Ishikawa (cell line): ENCODE measurements around the gene TMEM131.

Experiments
- CEBPB ChIP-seq: IDR thresholded peaks from 2 replicates; pipeline ENCODE4 v1.6.1; 2012
- CREB1 ChIP-seq: IDR thresholded peaks from 2 replicates; pipeline ENCODE4 v1.6.1; 2012; ENCODE audit warnings: low read depth
- EGR1 ChIP-seq: IDR thresholded peaks from 2 replicates; pipeline ENCODE4 v1.6.1; 2012
- EP300 ChIP-seq: IDR thresholded peaks from 2 replicates; pipeline ENCODE4 v1.6.1; 2012; ENCODE audit warnings: borderline replicate concordance
- FOXM1 ChIP-seq: IDR thresholded peaks from 2 replicates; pipeline ENCODE4 v1.6.1; 2012; ENCODE audit warnings: low read depth, borderline replicate concordance
- MAX ChIP-seq: IDR thresholded peaks from 2 replicates; pipeline ENCODE4 v1.6.1; 2012
- NFIC ChIP-seq: IDR thresholded peaks from 2 replicates; pipeline ENCODE4 v1.6.1; 2012
- RAD21 ChIP-seq: IDR thresholded peaks from 2 replicates; pipeline ENCODE4 v1.6.1; 2012; ENCODE audit warnings: low read depth
- REST ChIP-seq: IDR thresholded peaks from 2 replicates; pipeline ENCODE4 v1.6.1; 2012; ENCODE audit warnings: low read depth, mild to moderate bottlenecking
- TAF1 ChIP-seq: IDR thresholded peaks from 2 replicates; pipeline ENCODE4 v1.6.1; 2012; ENCODE audit warnings: low read depth, mild to moderate bottlenecking
- TCF12 ChIP-seq: IDR thresholded peaks from 2 replicates; pipeline ENCODE4 v1.6.1; 2012; ENCODE audit warnings: low read depth
- TEAD4 ChIP-seq: IDR thresholded peaks from 2 replicates; pipeline ENCODE4 v1.6.1; 2012
- USF1 ChIP-seq: IDR thresholded peaks from 2 replicates; pipeline ENCODE4 v1.6.1; 2012
- YY1 ChIP-seq: IDR thresholded peaks from 2 replicates; pipeline ENCODE4 v1.6.1; 2012; ENCODE audit warnings: low read depth

- no peak for TF ChIP-seq EP300
- no peak for TF ChIP-seq MAX
- TF ChIP-seq NFIC = no peak
- TF ChIP-seq TEAD4 = no peak
- no peak for TF ChIP-seq YY1
- no peak for TF ChIP-seq RAD21
- no peak for TF ChIP-seq CEBPB
- TF ChIP-seq REST = no peak
- TF ChIP-seq FOXM1 = no peak
- no peak for TF ChIP-seq TAF1
- TF ChIP-seq EGR1 = no peak
- TF ChIP-seq TCF12 = no peak
- TF ChIP-seq CREB1 = no peak
- TF ChIP-seq USF1 = no peak
These were observed 24.8 kb upstream of the TMEM131 start for GRCh38 chr2:98020516-98020915.
